SH-SY5Y (cell line): ENCODE data around the gene TMEM53.

Source experiments
- GATA2 ChIP-seq: IDR thresholded peaks from 2 replicates; pipeline ENCODE4 v1.6.1; 2011; ENCODE audit warnings: mild to moderate bottlenecking, low read depth, low read length
- GATA3 ChIP-seq: IDR thresholded peaks from 2 replicates; pipeline ENCODE4 v1.6.1; 2011; ENCODE audit warnings: low read depth, mild to moderate bottlenecking, low read length, moderate library complexity

DNA sequence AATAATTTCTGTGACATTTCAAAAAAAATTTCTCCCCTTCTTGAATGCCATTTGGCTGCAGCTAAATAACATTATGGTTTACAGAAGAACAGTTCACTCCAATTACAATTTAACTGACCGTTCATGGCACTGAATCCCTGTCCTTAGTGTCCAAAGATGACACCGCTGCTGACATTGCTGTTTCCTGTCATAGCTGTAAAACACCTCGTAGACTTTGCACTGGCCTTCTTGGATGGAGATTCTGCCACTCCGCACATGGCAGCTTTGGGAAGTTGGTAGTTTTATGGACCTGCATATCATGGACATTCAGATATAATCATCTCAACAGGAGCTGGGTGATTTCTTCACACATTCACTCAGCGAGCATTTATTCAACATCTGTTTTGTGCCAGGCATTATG lies 5.2 kb upstream of the TMEM53 start:
- no peak for TF ChIP-seq GATA2
- no peak for TF ChIP-seq GATA3
